ENCODE data around the gene SPP1. TPM values are rescaled to one million over a fixed set of nuclear protein-coding genes. Genes with fewer than 3 reads are reported as not detected.

The SPP1 gene
- total RNA-seq, 2 donors from 2014 or later: 3.9 to 11.6 TPM

GRCh38 chr4:87965501-87965975 lies 10.0 kb upstream of the SPP1 start:
- no peak for DNase-seq
- Histone ChIP-seq H3K27ac (no peak overlapping the region), H3K4me3 (no peak overlapping the region), H3K9me3 (no peaks in the 10 kb centered on the region), H3K4me1 (no peaks in the 10 kb centered on the region), H3K9ac (ENCODE audit: low read depth in 2 of 2, low read length in 2 of 2) (no peak overlapping the region), H3K27me3 (no peaks in the 10 kb centered on the region), H3K36me3 (no peaks in the 10 kb centered on the region)
- intact Hi-C loops (cut with DNase I): loop anchor here (5.0 kb wide), 1 partner anchor 283 kb away; no protein-coding TSS in a partner anchor
- no peak for TF ChIP-seq CTCF (IDR thresholded peaks at IDR 0.05)

GRCh38 chr4:87966095-87966496 lies 9.4 kb upstream of the SPP1 start:
- Histone ChIP-seq H3K9ac (ENCODE audit: low read depth in 2 of 2, low read length in 2 of 2) (no peak overlapping the region), H3K27me3 (no peaks in the 10 kb centered on the region), H3K9me3 (no peaks in the 10 kb centered on the region), H3K27ac (no peak overlapping the region), H3K36me3 (no peaks in the 10 kb centered on the region), H3K4me3 (no peak overlapping the region), H3K4me1 (no peaks in the 10 kb centered on the region)
- no peak for TF ChIP-seq CTCF (IDR thresholded peaks at IDR 0.05)
- DNase-seq: no peak
- intact Hi-C loops (cut with DNase I): loop anchor here (5.0 kb wide), 1 partner anchor 284 kb away; no protein-coding TSS in a partner anchor

GRCh38 chr4:87967193-87967592 lies 8.3 kb upstream of the SPP1 start:
- H3K4me1 ChIP-seq: no peaks in the 10 kb centered on the region
- no peak for DNase-seq
- H3K9ac ChIP-seq (ENCODE audit: low read depth in 2 of 2, low read length in 2 of 2): no peak overlapping the region
- no peak for TF ChIP-seq CTCF (IDR thresholded peaks at IDR 0.05)
- intact Hi-C loops (cut with DNase I): loop anchor here (5.0 kb wide), 1 partner anchor 285 kb away; no protein-coding TSS in a partner anchor
- H3K4me3 ChIP-seq: no peak overlapping the region
- no peaks in the 10 kb centered on the region for H3K27me3 ChIP-seq
- H3K27ac ChIP-seq: no peak overlapping the region
- H3K36me3 ChIP-seq: no peaks in the 10 kb centered on the region
- no peaks in the 10 kb centered on the region for H3K9me3 ChIP-seq

- intact Hi-C loops (cut with DNase I): loop anchor here (2.0 kb wide), 1 partner anchor 115 kb away; no protein-coding TSS in a partner anchor
- H3K9ac ChIP-seq (ENCODE audit: low read depth in 2 of 2, low read length in 2 of 2): no peak overlapping the region
- H3K27me3 ChIP-seq: no peaks in the 10 kb centered on the region
- DNase-seq: no peak
- no peaks in the 10 kb centered on the region for H3K9me3 ChIP-seq
- no peak overlapping the region for H3K4me3 ChIP-seq
- no peak for TF ChIP-seq CTCF (IDR thresholded peaks at IDR 0.05)
- H3K36me3 ChIP-seq: no peaks in the 10 kb centered on the region
- H3K27ac ChIP-seq: no peak overlapping the region
- H3K4me1 ChIP-seq: no peaks in the 10 kb centered on the region
These were observed 5.4 kb upstream of the SPP1 start for GRCh38 chr4:87970121-87970520.

GRCh38 chr4:87971866-87972265 lies 3.6 kb upstream of the SPP1 start:
- no peak overlapping the region for H3K4me3 ChIP-seq
- no peak for TF ChIP-seq CTCF (IDR thresholded peaks at IDR 0.05)
- DNase-seq: no peak
- no peaks in the 10 kb centered on the region for H3K27me3 ChIP-seq
- H3K36me3 ChIP-seq: no peaks in the 10 kb centered on the region
- H3K9me3 ChIP-seq: no peaks in the 10 kb centered on the region
- no peak overlapping the region for H3K27ac ChIP-seq
- intact Hi-C loops (cut with DNase I): loop anchor here (2.0 kb wide), 1 partner anchor 117 kb away; no protein-coding TSS in a partner anchor
- H3K9ac ChIP-seq (ENCODE audit: low read depth in 2 of 2, low read length in 2 of 2): no peak overlapping the region
- H3K4me1 ChIP-seq: no peaks in the 10 kb centered on the region
